Esophagus squamous epithelium (tissue), 4 donors: ENCODE measurements around the gene EPB41L2.

Experiments used
- CTCF ChIP-seq, 6 experiments: fragments of 450-650 bp in 4 of 6; fragments of 200-600 bp in 2 of 6; sonication (generic) in 2 of 6; IDR thresholded peaks; one replicate each; pipeline ENCODE4 v1.5.1; 2016 to 2019; ENCODE audit warnings: antibody characterized with exemption in 6 of 6, mild to moderate bottlenecking in 4 of 6, moderate library complexity in 4 of 6
- POLR2A ChIP-seq, 4 donors: fragments of 450-650 bp; IDR thresholded peaks; one replicate each; pipeline ENCODE4 v1.6.1; 2017; ENCODE audit warnings: antibody characterized with exemption in 4 of 4, mild to moderate bottlenecking in 4 of 4, moderate library complexity in 3 of 4

DNA sequence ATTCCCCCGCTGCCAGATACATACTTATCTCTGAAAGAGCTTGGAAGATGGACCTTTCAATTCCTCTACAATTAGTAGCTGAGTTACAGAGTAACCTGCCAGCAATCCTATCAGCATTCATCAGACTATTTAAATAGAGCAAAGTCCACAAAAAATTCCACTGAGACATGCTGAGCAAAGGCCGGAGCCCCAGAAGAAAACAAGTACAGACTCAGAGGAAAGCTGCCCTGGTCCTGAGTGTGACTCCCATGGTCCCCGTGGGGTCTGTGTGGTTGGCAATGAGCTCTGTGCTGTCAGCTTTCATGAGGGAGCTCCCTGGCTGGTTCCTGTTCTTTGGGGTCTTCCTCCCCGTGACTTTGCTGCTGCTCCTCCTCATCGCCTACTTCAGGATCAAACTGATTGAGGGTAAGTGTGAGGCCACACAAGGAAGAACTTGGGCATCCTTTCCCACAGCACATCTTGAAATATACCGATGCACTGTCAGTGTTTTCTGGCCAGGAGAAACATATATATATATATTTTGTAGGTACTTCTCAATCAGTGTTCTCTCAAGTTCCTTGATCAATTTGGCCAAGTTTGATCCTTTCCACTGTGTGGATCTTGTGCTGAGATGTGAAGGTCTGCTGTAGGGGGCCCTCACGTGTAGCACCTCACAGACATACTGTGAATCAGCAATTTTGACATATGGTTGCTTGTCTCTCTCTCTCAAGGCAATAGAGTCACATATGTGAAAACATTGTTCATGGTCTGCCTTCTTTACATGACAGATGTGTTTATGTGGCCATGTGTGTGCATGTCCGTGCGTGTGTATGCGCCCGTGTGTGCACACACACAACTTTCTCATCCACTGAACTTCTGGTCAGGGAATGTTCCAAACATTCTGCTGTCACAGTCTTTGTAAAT is 235.5 kb downstream of the EPB41L2 start, which contains the start of gene SMLR1:
- no peak for TF ChIP-seq POLR2A (IDR thresholded peaks at IDR 0.05)
- no peak for TF ChIP-seq CTCF (IDR thresholded peaks at IDR 0.05)
